Muscle layer of colon (tissue), 2 donors: ENCODE data around the gene KIF1A.
"Not testable (repeated sequence)": the region's sequence is repeated elsewhere in the genome, so short reads cannot be mapped to it uniquely, and the experiment has no call there.

ENCODE experiments used
- H3K27ac ChIP-seq: one replicate; pipeline ENCODE4 v1.7.0; 2013; ENCODE audit warnings: low read depth, mild to moderate bottlenecking, low read length, moderate library complexity
- H3K27me3 ChIP-seq, 2 donors: one replicate each; pipeline ENCODE4 v1.7.0; 2013; ENCODE audit warnings: low read length in 2 of 2, mild to moderate bottlenecking in 2 of 2; ENCODE audit not compliant: insufficient read depth in 2 of 2, control insufficient read depth in 1 of 2
- H3K36me3 ChIP-seq: one replicate; pipeline ENCODE4 v1.7.0; 2013; ENCODE audit warnings: mild to moderate bottlenecking, low read length; ENCODE audit not compliant: insufficient read depth
- H3K4me1 ChIP-seq: one replicate; pipeline ENCODE4 v1.7.0; 2013; ENCODE audit warnings: mild to moderate bottlenecking, low read length; ENCODE audit not compliant: insufficient read depth
- H3K4me3 ChIP-seq, 2 donors: one replicate each; pipeline ENCODE4 v1.7.0; 2013; ENCODE audit warnings: low read length in 2 of 2, low read depth in 1 of 2, mild to moderate bottlenecking in 1 of 2, moderate library complexity in 1 of 2
- H3K9ac ChIP-seq: one replicate; pipeline ENCODE4 v1.7.0; 2013; ENCODE audit warnings: low read length
- H3K9me3 ChIP-seq: one replicate; pipeline ENCODE4 v1.7.0; 2013; ENCODE audit warnings: mild to moderate bottlenecking, low read length
- donor health status: abdominal sarcoma.
- donor health status: Adenocarcinoma of cecum.

KIF1A gene

DNA sequence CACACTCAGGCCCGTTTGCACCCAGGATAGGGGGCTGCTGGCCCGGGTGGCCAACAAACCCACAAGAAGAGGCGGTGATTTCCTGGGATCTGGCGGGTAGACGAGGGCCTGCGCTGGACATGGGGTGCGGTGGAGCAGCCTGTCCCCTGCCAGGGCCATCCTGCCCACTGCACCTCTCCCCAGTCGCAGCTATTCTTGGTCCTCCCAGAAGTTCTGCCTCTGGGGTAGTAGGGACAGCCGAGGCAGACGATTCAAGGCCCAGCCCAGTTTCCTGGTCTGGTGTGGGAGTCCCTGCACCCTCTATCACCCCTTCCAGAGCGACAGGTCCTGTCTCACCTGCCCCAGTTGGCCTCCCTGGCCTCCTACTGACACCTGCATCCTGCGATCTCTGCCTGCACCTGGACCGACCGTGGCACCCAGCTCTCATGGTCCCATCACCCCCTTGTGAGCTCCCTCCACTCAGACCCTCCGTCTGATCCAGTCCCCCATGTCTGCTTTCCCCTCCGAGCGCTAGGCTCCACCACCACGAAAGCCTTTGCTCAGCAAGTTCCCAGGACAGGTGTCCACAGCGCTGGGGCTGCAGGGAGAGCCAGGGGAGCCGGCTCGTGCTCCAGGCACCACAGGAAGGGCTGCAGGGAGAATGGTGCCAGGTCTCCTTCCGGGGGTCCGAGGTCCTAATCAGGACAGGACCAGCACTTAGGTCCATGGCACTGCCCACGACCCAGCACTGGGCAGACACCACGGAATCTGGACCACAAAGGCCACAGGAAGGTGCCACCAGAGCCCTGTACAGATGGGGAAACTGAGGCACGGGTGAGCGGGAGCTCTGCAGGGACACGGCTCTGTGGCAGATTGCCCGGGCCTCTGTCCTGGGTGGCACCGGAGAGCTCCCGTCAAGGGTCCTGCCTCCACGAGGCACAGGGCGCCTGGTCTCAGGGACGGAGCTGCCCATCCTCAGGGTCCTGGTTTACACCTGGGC, 127.1 kb downstream of the KIF1A start:
- H3K27ac ChIP-seq, H3K9me3 ChIP-seq, H3K36me3 ChIP-seq, H3K4me1 ChIP-seq, H3K27me3 ChIP-seq, H3K4me3 ChIP-seq, H3K9ac ChIP-seq: not testable (repeated sequence)

DNA sequence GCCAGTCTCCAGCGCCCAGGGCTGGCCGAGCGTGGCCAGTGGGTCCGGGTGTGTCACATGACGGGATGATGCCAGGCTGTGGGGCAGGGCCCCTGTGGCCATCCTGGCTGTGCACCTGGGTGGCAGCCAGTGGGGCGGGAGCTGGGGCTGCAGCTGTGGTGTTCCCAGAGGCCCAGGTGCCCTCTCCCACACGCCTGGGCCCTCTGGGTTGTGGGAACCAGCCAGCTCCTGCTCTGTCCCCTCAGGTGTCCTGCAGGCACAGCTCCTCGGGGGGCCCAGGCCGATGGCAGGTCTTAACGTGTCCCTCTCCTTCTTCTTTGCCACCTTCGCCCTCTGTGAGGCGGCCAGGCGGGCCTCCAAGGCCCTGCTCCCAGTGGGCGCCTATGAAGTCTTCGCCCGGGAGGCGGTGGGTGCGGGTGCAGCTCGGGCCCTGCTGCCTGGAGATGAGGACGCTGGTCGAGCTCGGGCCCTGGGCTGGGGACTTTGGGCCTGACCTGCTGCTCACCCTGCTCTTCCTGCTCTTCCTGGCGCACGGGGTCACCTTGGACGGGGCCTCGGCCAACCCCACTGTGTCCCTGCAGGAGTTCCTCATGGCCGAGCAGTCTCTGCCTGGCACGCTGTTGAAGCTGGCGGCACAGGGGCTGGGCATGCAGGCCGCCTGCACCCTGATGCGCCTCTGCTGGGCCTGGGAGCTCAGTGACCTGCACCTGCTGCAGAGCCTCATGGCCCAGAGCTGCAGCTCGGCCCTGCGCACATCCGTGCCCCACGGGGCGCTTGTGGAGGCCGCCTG, 128.2 kb downstream of the KIF1A start, which contains the start of gene AQP12A:
Gene AQP12A, plus strand, starts transcription at position 236 of the 790 bp plus-strand sequence. Its CDS starts 48 bp downstream, at position 284.
- H3K36me3 ChIP-seq, H3K9ac ChIP-seq, H3K9me3 ChIP-seq, H3K27me3 ChIP-seq, H3K4me3 ChIP-seq, H3K27ac ChIP-seq, H3K4me1 ChIP-seq: not testable (repeated sequence)

DNA sequence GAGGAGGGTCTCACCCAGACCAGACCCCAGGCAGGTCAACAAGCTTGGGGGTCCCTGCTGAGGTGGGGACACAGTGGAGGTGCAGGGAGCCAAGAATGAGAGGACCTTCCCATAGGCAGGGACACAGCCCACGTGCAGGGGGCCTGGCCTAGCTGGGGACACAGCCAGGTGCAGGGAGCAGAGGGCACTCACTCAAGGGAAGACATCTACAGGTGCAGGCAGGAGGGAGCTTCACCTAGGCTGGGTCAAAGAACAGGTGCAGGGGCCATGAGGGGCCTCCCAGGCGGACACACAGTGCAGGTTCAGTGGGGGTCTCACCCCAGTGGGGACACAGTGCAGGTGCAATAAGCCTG, 129.0 kb downstream of the KIF1A start:
- not testable (repeated sequence) for H3K9ac ChIP-seq, H3K36me3 ChIP-seq, H3K27ac ChIP-seq, H3K4me3 ChIP-seq, H3K27me3 ChIP-seq, H3K9me3 ChIP-seq, H3K4me1 ChIP-seq

DNA sequence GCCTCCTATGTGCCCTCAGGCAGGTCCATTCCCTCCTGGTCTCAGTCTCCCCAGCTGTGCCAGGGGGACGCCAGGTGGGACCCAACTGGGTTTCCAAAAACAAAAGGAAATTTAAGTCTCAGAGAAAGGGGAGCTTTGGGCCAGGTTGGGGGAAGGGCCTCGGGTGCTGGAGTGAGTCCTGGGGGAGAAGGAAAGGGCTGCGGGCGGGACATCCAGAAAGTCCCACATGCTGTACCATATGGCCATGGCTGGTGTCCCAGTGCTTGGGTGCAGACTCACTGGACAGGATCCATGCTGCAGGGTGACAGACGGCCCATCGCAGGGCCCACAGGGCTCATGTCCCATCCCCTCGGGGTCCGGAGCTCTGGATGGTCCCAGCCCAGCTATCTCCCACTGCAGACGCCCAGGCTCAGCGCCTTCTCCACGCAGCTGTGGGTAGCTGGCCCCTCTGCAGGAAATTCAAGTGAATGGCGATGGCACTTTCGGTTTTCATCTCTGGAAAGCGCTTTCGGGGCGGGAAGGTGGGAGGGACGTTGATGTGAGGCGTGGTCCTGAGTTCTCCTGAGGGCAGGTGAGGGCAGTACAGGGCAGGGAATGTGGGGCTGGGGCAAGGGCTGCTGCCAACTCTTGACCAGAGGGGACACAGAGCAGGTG, 129.5 kb downstream of the KIF1A start:
- H3K27ac ChIP-seq, H3K9ac ChIP-seq: not testable (repeated sequence)

DNA sequence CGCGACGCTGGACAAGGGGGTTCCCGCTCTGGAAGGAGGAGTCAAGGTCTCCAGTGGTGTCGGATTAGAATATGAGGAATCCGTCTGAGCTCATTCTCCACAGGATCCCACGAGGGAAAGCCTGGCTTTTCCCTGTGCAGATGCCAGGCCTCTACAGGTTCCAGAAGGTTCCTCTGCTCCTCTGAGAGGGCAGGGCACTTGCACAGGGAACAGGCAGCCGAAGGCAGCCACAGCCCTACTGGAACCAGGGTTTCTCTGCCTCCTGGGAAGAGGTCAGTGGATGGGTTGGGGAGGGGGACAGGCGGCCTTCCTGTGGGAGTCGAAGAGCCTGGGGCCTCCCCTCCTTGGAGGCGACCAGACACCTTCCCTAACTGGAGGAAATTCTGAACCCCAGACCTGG, 130.0 kb downstream of the KIF1A start:
- Histone ChIP-seq H3K27ac (no peak overlapping the region), H3K9me3 (no peaks in the 10 kb centered on the region), H3K9ac (no peak overlapping the region), H3K27me3 (no peaks in the 10 kb centered on the region), H3K4me1 (no peaks in the 10 kb centered on the region), H3K36me3 (no peaks in the 10 kb centered on the region), H3K4me3 (no peak overlapping the region)

More for the DNA sequence above, 129.5 kb downstream of the KIF1A start:
- H3K36me3 ChIP-seq, H3K9me3 ChIP-seq, H3K4me1 ChIP-seq, H3K4me3 ChIP-seq, H3K27me3 ChIP-seq: not testable (repeated sequence)

DNA sequence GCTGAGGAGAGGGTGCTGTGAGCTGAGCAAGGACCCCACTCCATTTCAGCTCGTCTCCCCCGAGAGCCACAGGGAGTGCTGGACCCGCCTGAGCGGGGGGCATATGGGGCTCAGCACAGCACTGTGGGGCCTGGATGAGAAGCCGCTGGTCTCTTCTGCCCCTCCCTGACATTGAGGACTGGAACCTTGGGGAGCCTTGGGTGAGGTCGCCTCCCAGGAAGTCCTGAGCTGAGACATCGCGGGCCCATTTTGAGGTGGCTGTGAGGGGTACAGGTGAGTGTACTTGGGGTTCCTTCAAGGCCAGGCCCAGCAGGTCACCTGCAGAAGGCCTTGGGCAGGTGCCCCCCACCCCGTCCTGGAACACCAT, 131.5 kb downstream of the KIF1A start:
- H3K9ac ChIP-seq: no peak overlapping the region
- no peaks in the 10 kb centered on the region for H3K4me1 ChIP-seq
- H3K9me3 ChIP-seq: no peaks in the 10 kb centered on the region
- H3K27ac ChIP-seq: no peak overlapping the region
- H3K27me3 ChIP-seq: no peaks in the 10 kb centered on the region
- no peak overlapping the region for H3K4me3 ChIP-seq
- no peaks in the 10 kb centered on the region for H3K36me3 ChIP-seq

DNA sequence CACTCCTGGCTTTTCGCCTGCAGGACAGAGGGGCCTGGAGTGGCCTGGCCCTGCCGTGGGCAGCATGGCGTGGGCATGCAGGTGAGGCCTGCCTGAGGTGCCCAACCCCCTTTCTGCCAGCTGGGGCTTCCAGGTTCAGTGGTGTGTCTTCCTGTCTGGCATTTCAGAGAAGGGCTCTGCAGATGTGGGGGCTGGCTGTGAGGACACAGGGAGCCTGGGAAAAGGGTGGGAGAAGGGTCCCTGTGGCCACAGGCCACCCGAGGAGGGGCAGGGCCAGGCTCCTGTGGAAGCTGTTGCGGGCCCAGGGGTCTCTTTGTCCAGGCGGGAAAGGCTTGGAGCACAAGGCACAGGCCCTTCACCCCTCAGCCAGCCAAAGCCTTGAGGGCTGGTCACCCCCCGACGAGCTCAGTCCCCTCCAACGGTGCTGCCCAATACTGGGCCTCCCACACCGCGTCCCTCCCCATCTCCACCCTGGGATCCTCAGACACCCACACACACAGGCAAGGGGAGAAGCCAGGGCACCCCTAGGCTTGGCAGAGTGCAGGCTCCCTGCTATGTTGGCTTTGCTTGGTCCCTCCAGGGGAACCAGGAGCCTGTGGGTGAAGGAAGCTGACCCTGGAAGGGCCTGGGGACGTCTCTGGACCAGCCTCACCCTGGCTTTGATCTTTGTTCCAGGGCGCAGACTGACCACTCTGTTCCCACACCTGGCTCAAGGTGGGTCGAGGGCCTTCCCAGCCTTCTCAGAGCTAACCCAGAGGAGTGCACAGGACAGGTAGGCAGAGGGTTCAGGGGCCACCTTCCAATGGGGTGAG, 132.1 kb downstream of the KIF1A start:
- Histone ChIP-seq H3K27me3 (no peaks in the 10 kb centered on the region), H3K4me1 (no peaks in the 10 kb centered on the region), H3K9ac (no peak overlapping the region), H3K27ac (no peak overlapping the region), H3K36me3 (no peaks in the 10 kb centered on the region), H3K4me3 (no peak overlapping the region), H3K9me3 (no peaks in the 10 kb centered on the region)

DNA sequence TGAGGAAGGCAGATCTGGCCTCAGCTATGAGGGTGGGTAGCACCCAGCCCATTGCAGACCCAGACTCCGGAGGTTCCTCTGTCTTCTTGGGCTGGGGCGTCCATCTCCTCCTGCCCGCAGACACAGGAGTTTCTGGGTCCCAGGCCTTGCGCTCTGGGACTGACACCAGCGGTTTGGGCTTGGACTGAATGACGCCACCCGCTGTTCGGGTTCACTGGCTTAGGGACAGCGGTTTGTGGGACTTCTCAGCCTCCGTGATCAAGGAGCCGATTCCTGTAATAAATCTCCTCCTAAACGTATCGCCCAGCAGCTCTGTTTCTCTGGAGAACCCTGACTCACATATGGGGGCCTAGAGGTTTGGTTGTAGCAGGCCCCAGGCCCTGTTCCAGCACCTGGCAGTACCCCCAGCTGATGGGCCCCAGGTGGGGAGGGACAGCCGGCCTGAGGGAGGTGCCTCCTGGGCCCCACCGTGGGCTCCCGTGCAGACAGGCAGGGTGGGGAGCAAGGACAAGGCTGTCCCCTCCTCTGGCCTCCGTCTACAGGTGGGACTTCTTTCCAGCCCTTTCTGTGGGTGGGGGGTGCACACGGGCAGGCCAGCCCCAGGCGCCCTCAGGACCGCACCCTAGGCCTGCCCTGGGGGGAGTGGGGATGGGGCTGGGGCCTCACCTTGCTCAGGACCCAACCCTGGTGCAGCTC, 132.8 kb downstream of the KIF1A start:
- no peak overlapping the region for H3K27ac ChIP-seq
- H3K4me3 ChIP-seq: no peak overlapping the region
- no peaks in the 10 kb centered on the region for H3K36me3 ChIP-seq
- no peaks in the 10 kb centered on the region for H3K27me3 ChIP-seq
- H3K9me3 ChIP-seq: no peaks in the 10 kb centered on the region
- no peaks in the 10 kb centered on the region for H3K4me1 ChIP-seq
- H3K9ac ChIP-seq: no peak overlapping the region

DNA sequence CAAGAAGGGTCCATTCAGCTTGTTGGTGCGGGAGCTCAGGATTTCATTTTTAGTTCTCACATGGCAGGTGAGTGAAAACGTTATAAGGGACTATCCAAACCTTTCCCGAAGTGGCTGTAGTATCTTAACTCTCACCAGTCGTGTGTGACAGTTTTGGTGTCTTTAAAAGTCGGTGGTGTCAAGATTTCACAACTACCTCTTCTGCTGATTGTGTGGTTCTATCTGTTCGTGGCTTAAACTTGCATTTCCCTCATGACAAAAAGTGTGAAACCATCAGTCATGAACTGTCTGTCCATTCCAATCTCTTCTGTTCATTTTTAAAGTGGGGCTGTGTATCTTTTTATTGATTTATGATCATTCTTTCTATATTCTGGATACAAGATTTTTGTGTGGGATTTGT, 133.6 kb downstream of the KIF1A start:
- no peak overlapping the region for H3K9ac ChIP-seq

DNA sequence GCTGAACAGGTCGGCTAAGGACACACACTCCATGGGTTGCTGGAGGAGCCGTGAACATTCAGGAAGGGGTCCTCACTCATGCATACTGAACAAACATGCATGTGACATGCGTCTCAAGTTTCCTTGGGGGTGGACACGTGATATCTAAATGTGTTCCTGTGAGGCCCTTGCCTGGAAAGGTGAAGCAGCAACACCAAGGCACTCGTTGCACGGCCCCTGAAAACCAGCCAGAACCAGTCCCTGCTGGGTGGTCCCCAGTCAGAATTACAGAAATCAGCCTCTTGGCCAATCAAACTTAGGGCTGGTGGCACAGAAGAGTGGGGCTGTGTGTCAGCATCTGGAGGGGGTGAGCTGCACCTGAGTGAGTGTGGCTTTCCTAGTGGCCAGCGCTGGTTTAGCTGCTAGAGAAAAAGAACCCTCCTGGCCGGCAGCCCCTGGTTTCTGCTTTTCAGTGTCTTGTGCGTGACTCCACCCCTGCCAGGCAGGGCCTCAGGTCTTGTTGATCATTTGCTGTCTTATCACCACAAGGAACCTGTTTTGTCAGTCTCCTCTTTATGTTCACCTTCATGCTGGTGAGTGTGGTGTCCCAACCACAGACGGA, 134.1 kb downstream of the KIF1A start:
- Histone ChIP-seq H3K9me3 (no peaks in the 10 kb centered on the region), H3K4me1 (no peaks in the 10 kb centered on the region), H3K27me3 (no peaks in the 10 kb centered on the region), H3K36me3 (no peaks in the 10 kb centered on the region), H3K9ac (no peak overlapping the region), H3K27ac (no peak overlapping the region), H3K4me3 (no peak overlapping the region)

More for the DNA sequence above, 133.6 kb downstream of the KIF1A start:
- Histone ChIP-seq H3K27ac (no peak overlapping the region), H3K4me1 (no peaks in the 10 kb centered on the region), H3K4me3 (no peak overlapping the region), H3K36me3 (no peaks in the 10 kb centered on the region), H3K27me3 (no peaks in the 10 kb centered on the region), H3K9me3 (no peaks in the 10 kb centered on the region)
